MV-4-11 (cell line): ENCODE measurements around the gene RLIM.

Experiments
- DNase-seq: peaks from one replicate; lab custom pipeline; 2025; lab: John Stamatoyannopoulos, UW

RLIM gene

DNA sequence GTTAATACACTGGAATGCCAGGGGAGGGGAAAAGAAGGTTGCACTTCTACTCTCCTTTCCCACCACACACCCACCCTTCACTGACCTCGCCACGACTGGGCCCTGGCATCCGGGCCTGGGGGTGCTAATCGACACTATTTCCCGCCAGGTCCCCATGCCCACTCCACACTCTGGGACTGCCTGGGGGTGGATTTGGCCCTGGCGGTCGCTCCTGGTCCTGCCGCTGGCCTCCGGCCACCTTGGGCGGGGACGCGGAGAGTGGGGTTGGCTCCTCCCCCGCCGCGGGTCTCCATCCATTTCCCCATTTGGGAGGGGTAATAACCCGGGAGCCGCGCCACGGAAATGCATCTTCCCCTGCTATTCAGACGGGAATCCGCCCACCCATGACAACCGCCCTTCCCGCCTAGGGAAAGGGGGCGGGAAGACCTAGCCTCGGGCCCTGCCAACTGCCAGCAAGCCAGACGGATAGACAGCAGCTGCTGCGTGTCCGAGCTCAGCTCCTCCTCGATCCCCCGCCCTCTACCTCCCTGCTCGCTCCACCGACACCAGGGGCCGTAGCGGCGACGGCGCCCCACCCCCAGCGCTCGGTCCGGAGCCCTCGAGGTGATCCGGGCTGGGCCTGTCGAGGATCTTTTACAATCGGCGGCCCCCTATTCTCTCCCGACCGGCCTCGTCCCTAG, 78.1 kb downstream of the RLIM start:
- peak; percentile 28 for DNase-seq

DNA sequence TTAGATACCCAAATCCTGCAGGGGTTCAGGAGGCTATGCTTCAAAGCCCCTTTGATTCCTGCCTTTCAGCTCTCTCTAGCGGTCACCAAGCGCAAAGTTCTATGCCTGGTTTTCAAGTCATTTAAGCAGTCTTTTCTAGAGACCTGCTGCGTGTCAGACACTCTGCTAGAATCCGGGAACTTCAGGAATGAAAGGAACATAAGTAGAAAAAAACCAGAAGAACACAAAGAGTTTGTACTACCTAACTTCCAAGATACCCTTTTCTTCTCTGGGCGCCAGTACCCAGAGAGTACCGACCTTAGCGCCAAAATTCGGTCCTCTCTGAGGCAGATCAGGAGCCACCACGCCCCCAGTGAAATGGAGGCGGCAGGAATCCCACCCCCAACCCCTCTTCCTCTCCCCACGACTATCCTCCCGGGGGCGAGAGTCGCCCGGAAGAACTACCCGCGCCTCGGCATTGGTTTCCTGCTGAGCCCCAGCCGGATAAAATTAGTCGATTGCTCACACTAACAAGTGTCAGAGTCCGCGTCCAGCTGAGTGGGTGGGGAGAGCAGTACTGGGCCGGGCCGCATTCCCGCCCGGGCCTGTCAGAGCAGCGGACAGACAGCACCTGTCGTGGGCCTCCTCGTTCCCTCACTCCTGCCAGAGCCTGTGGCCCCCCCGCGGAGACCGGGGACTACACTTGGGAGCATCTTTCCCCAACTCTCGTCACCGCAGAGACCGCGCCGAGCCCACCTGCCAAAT, 78.8 kb downstream of the RLIM start:
- DNase-seq = peak; percentile 25
